H1 (cell line): Measurements from ENCODE around the gene HERC4. TPM values are rescaled to one million over a fixed set of nuclear protein-coding genes. Genes with fewer than 3 reads are reported as not detected.

Source experiments
- CTCF ChIA-PET: fragments of 300-600 bp; sonication (Branson Sonifier 250); formaldehyde crosslinking; loops from one replicate; lab custom pipeline; 2021; ENCODE audit not compliant: partially characterized antibody; lab: Charles Lee
- POLR2A ChIA-PET: fragments of 300-600 bp; sonication (Branson Sonifier 250); formaldehyde crosslinking; loops from one replicate; lab custom pipeline; 2021; ENCODE audit warnings: inconsistent platforms; ENCODE audit not compliant: partially characterized antibody; lab: Charles Lee
- DNase-seq, 2 experiments: peaks; one replicate each; pipeline versions ENCODE4 v3.0.0 to v3.0.0-alpha.2; 2010 to 2022; ENCODE audit warnings: low spot score in 2 of 2, low read depth in 1 of 2, mixed read lengths in 1 of 2
- FAIRE-seq: peaks from 2 replicates; lab custom pipeline; 2011; peaks lifted over from hg19 to GRCh38; lab: Jason Lieb, UNC
- H2AFZ ChIP-seq: 2 replicates; pipeline ENCODE4 v1.8.1; 2012; ENCODE audit warnings: low read length, inconsistent platforms
- H2AK5ac ChIP-seq: 2 replicates; pipeline ENCODE4 v1.6.1; 2013; ENCODE audit warnings: low read depth, low read length
- H2BK120ac ChIP-seq: replicated peaks from 2 replicates; pipeline ENCODE3; 2013; ENCODE audit warnings: low read depth, low read length, inconsistent platforms
- H2BK12ac ChIP-seq: 2 replicates; pipeline ENCODE4 v1.6.1; 2013; ENCODE audit warnings: low read depth, low read length
- H2BK15ac ChIP-seq: 2 replicates; pipeline ENCODE4 v1.6.1; 2013; ENCODE audit warnings: low read length
- H2BK20ac ChIP-seq: 2 replicates; pipeline ENCODE4 v1.6.1; 2013; ENCODE audit warnings: low read length
- H2BK5ac ChIP-seq: 2 replicates; pipeline ENCODE4 v1.6.1; 2013; ENCODE audit warnings: low read depth, low read length
- H3K14ac ChIP-seq: 2 replicates; pipeline ENCODE4 v1.6.1; 2013; ENCODE audit warnings: inconsistent platforms; ENCODE audit not compliant: insufficient read length
- H3K18ac ChIP-seq: 2 replicates; pipeline ENCODE4 v1.6.1; 2013; ENCODE audit warnings: low read length; ENCODE audit errors: extremely low read depth
- H3K23ac ChIP-seq: 2 replicates; pipeline ENCODE4 v1.6.1; 2013; ENCODE audit warnings: inconsistent platforms; ENCODE audit not compliant: insufficient read length
- H3K23me2 ChIP-seq: 2 replicates; pipeline ENCODE4 v1.6.1; 2013; ENCODE audit warnings: low read depth, low read length
- H3K27ac ChIP-seq: 2 replicates; pipeline ENCODE4 v1.6.1; 2011; ENCODE audit warnings: low read depth, low read length, inconsistent platforms
- H3K27me3 ChIP-seq, 4 experiments: replicated peaks in 1 of 4; 1 replicate in 1 of 4; 2 replicates in 3 of 4; pipeline versions ENCODE4 v1.6.1 to v1.8.1; 2011 to 2013; ENCODE audit warnings: low read length in 3 of 4, mild to moderate bottlenecking in 3 of 4, inconsistent platforms in 2 of 4, mixed read lengths in 2 of 4, moderate library complexity in 1 of 4; ENCODE audit not compliant: control insufficient read depth in 3 of 4, insufficient read depth in 3 of 4; ENCODE audit errors: extremely low read depth in 1 of 4
- H3K36me3 ChIP-seq, 4 experiments: 2 replicates each; pipeline versions ENCODE4 v1.6.1 to v1.8.1; 2011 to 2013; ENCODE audit warnings: mild to moderate bottlenecking in 4 of 4, low read length in 3 of 4, moderate library complexity in 2 of 4, control low read depth in 1 of 4, inconsistent platforms in 1 of 4; ENCODE audit not compliant: insufficient read depth in 4 of 4, control insufficient read depth in 2 of 4
- H3K4ac ChIP-seq: replicated peaks from 2 replicates; pipeline ENCODE3; 2013; ENCODE audit warnings: low read length, low read depth, mixed read lengths, inconsistent platforms; ENCODE audit not compliant: insufficient read length
- H3K4me1 ChIP-seq, 4 experiments: replicated peaks in 1 of 4; 1 replicate in 1 of 4; 2 replicates in 3 of 4; pipeline versions ENCODE4 v1.6.1 to v1.8.1; 2011 to 2013; ENCODE audit warnings: low read length in 3 of 4, inconsistent platforms in 2 of 4, mixed read lengths in 1 of 4; ENCODE audit not compliant: insufficient read depth in 4 of 4, control insufficient read depth in 3 of 4
- H3K4me2 ChIP-seq, 2 experiments: 2 replicates each; pipeline versions ENCODE4 v1.6.1 to v1.8.1; 2011 to 2013; ENCODE audit warnings: low read depth in 2 of 2, low read length in 2 of 2, control low read depth in 1 of 2, inconsistent platforms in 1 of 2, mild to moderate bottlenecking in 1 of 2; ENCODE audit not compliant: insufficient read depth in 1 of 2
- H3K4me3 ChIP-seq, 4 experiments: fragments of 200-600, 300-600 bp in 1 of 4; sonication (generic), shearing (Covaris generic), sonication (Bioruptor Twin) in 1 of 4; 2 replicates each; pipeline versions ENCODE4 v1.5.1 to v1.8.1; 2011 to 2016; ENCODE audit warnings: low read length in 4 of 4, low read depth in 3 of 4, control low read depth in 2 of 4, inconsistent platforms in 2 of 4, mild to moderate bottlenecking in 2 of 4, mixed read lengths in 1 of 4, moderate library complexity in 1 of 4; ENCODE audit not compliant: insufficient read depth in 2 of 4; ENCODE audit errors: extremely low read depth in 1 of 4
- H3K56ac ChIP-seq: replicated peaks from 2 replicates; pipeline ENCODE3; 2013; ENCODE audit warnings: low read depth, mild to moderate bottlenecking, mixed read lengths, low read length, inconsistent platforms; ENCODE audit not compliant: insufficient read length
- H3K79me1 ChIP-seq: 2 replicates; pipeline ENCODE4 v1.6.1; 2013; ENCODE audit warnings: low read depth, low read length, control low read depth
- H3K79me2 ChIP-seq, 2 experiments: 2 replicates each; pipeline versions ENCODE4 v1.6.1 to v1.8.1; 2012 to 2013; ENCODE audit warnings: low read length in 2 of 2, mild to moderate bottlenecking in 2 of 2, inconsistent platforms in 1 of 2; ENCODE audit not compliant: insufficient read depth in 2 of 2, control insufficient read depth in 1 of 2
- H3K9ac ChIP-seq, 4 experiments: replicated peaks in 1 of 4; 1 replicate in 1 of 4; 2 replicates in 3 of 4; pipeline versions ENCODE4 v1.6.1 to v1.8.1; 2011 to 2013; ENCODE audit warnings: low read depth in 3 of 4, low read length in 3 of 4, control low read depth in 2 of 4, mild to moderate bottlenecking in 2 of 4, moderate library complexity in 2 of 4, inconsistent platforms in 1 of 4; ENCODE audit errors: extremely low read depth in 1 of 4
- H3K9me3 ChIP-seq, 2 experiments: 2 replicates each; pipeline versions ENCODE4 v1.6.1 to v1.8.1; 2012 to 2013; ENCODE audit warnings: mild to moderate bottlenecking in 2 of 2, moderate library complexity in 2 of 2, control low read depth in 1 of 2, inconsistent platforms in 1 of 2, low read depth in 1 of 2, low read length in 1 of 2, mixed read lengths in 1 of 2; ENCODE audit not compliant: insufficient read depth in 2 of 2
- H4K20me1 ChIP-seq, 2 experiments: replicated peaks in 1 of 2; 2 replicates each; pipeline versions ENCODE3 to v1.8.1; 2011 to 2013; ENCODE audit warnings: inconsistent platforms in 2 of 2, low read length in 2 of 2, mild to moderate bottlenecking in 1 of 2; ENCODE audit not compliant: insufficient read depth in 2 of 2, control insufficient read depth in 1 of 2
- H4K5ac ChIP-seq: 2 replicates; pipeline ENCODE4 v1.6.1; 2013; ENCODE audit warnings: low read length, low read depth, mixed read lengths, inconsistent platforms; ENCODE audit not compliant: insufficient read length
- H4K8ac ChIP-seq: 2 replicates; pipeline ENCODE4 v1.8.0; 2013; ENCODE audit warnings: mild to moderate bottlenecking, moderate library complexity, low read length, inconsistent platforms; ENCODE audit not compliant: insufficient read depth; ENCODE audit errors: extremely low read depth
- H4K91ac ChIP-seq: replicated peaks from 2 replicates; pipeline ENCODE3; 2013; ENCODE audit warnings: low read length, mixed read lengths, inconsistent platforms; ENCODE audit not compliant: insufficient read length
- BACH1 ChIP-seq: IDR thresholded peaks from 2 replicates; pipeline ENCODE4 v1.6.1; 2012; ENCODE audit warnings: low read length, improper control_type of control experiment
- BRCA1 ChIP-seq: IDR thresholded peaks from 2 replicates; pipeline ENCODE4 v1.6.1; 2012; ENCODE audit warnings: low read depth, low read length, improper control_type of control experiment
- FOSL1 ChIP-seq: IDR thresholded peaks from 2 replicates; pipeline ENCODE4 v1.6.1; 2011; ENCODE audit warnings: mild to moderate bottlenecking, low read depth, low read length, moderate library complexity; ENCODE audit not compliant: insufficient read depth
- JUND ChIP-seq: IDR thresholded peaks from 2 replicates; pipeline ENCODE4 v1.6.1; 2011; ENCODE audit warnings: mild to moderate bottlenecking, improper control_type of control experiment, low read length
- KDM4A ChIP-seq: IDR thresholded peaks from one replicate; pipeline ENCODE4 v1.7.1; 2012; ENCODE audit warnings: low read depth, mild to moderate bottlenecking, moderate library complexity, low read length, inconsistent platforms; ENCODE audit not compliant: severe bottlenecking
- KDM5A ChIP-seq: fragments of 200-600 bp; IDR thresholded peaks from 2 replicates; pipeline ENCODE4 v1.7.1; 2012; ENCODE audit warnings: mild to moderate bottlenecking, low read length, inconsistent platforms, mixed read lengths
- MAFK ChIP-seq: IDR thresholded peaks from 2 replicates; pipeline ENCODE4 v1.6.1; 2012; ENCODE audit warnings: low read depth, mild to moderate bottlenecking, improper control_type of control experiment, low read length
- PHF8 ChIP-seq: fragments of 200-600 bp; sonication (generic); conservative IDR thresholded peaks from 2 replicates; pipeline ENCODE4 v1.7.1; 2012; ENCODE audit warnings: low read depth, mild to moderate bottlenecking, inconsistent platforms, low read length, moderate library complexity
- POLR2A ChIP-seq, 2 experiments: IDR thresholded peaks; 1 replicate in 1 of 2; 2 replicates in 1 of 2; pipeline ENCODE4 v1.6.1; 2011; ENCODE audit warnings: low read depth in 2 of 2, low read length in 2 of 2, mild to moderate bottlenecking in 2 of 2; ENCODE audit errors: control extremely low read depth in 1 of 2
- RAD21 ChIP-seq, 2 experiments: IDR thresholded peaks in 1 of 2; conservative IDR thresholded peaks in 1 of 2; 2 replicates each; pipeline ENCODE4 v1.6.1; 2011; ENCODE audit warnings: low read depth in 2 of 2, low read length in 2 of 2, improper control_type of control experiment in 1 of 2, inconsistent platforms in 1 of 2, mild to moderate bottlenecking in 1 of 2, moderate library complexity in 1 of 2
- RBBP5 ChIP-seq: IDR thresholded peaks from 2 replicates; pipeline ENCODE4 v1.7.1; 2012; ENCODE audit warnings: low read depth, mild to moderate bottlenecking, inconsistent platforms, low read length, moderate library complexity, borderline replicate concordance
- SAP30 ChIP-seq: fragments of 300-600 bp; sonication (generic); IDR thresholded peaks from 2 replicates; pipeline ENCODE4 v1.7.1; 2012; ENCODE audit warnings: low read length, moderate library complexity, mild to moderate bottlenecking, inconsistent platforms; ENCODE audit not compliant: insufficient read depth, insufficient replicate concordance
- SIN3A ChIP-seq, 2 experiments: IDR thresholded peaks in 1 of 2; conservative IDR thresholded peaks in 1 of 2; 2 replicates each; pipeline ENCODE4 v1.6.1; 2011 to 2012; ENCODE audit warnings: low read length in 2 of 2, improper control_type of control experiment in 1 of 2, low read depth in 1 of 2, mild to moderate bottlenecking in 1 of 2
- SP4 ChIP-seq: IDR thresholded peaks from 2 replicates; pipeline ENCODE4 v1.6.1; 2012; ENCODE audit warnings: low read length, inconsistent platforms
- ZNF274 ChIP-seq: IDR thresholded peaks from 2 replicates; pipeline ENCODE4 v1.7.0; 2012; ENCODE audit warnings: low read length, borderline replicate concordance; ENCODE audit errors: extremely low read depth
- WGBS, 2 experiments: shearing (Covaris generic) in 1 of 2; methylation state at CpG; one replicate each; pipeline versions ENCODE4 v1.1.6 to v1.1.7; 2013 to 2015; ENCODE audit warnings: low lambda C conversion rate in 2 of 2, mixed read lengths in 2 of 2, inconsistent platforms in 1 of 2, low coverage in 1 of 2, missing lambda C conversion rate in 1 of 2; ENCODE audit not compliant: insufficient replicate concordance in 2 of 2, insufficient coverage in 1 of 2, insufficient read length in 1 of 2; ENCODE audit errors: extremely low coverage in 1 of 2, missing lambda C conversion rate in 1 of 2; 5-methylcytosine and 5-hydroxymethylcytosine counted together
- polyA plus RNA-seq, 7 experiments: library from polyadenylated mRNA; depleted of rRNA in 3 of 7; stranded (reverse) in 5 of 7; unstranded in 2 of 7; fragments of >200 nt in 5 of 7; fragments of 200-250 nt in 2 of 7; gene quantifications; 1 replicate in 5 of 7; 2 replicates in 1 of 7; 4 replicates in 1 of 7; pipeline versions ENCODE4 v1.2.1 to v1.2.3, GENCODE V29; 2011 to 2013; ENCODE audit warnings: missing spikeins in 2 of 7, mixed read lengths in 2 of 7
- total RNA-seq: library from RNA; stranded (reverse); fragmentation: NEBNext Ultra II Directional; extraction: Animal tissue kit (Norgen Biotek cat#: 25700); gene quantifications from 2 replicates; pipeline ENCODE4 v1.2.1, GENCODE V29; 2021

The HERC4 gene
- total and polyA plus RNA-seq, 2 of the 8 experiments (the other 6 are each of a cell fraction or from before 2014, with no cell fraction given) = 7.5 to 44.0 TPM

DNA sequence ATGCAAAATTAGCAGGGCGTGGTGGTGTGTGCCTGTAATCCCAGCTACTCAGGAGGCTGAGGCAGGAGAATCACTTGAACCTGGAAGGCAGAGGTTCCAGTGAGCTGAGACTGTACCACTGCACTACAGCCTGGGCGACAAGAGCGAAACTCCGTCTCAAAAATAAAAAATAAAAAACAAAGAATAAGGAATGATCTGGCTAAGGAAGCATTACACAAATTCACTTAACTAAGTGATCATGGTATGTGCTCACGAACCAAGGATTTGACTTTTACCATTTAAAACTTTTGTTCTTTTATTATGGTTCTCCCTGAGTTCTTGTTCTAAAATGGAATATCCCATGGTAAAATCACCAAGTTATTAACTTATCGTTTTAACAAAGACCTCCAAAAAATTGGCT is 119.5 kb downstream of the HERC4 start:
- POLR2A ChIA-PET = no interaction called here
- Histone ChIP-seq H3K9ac (no peak overlapping the region), H2AK5ac (no peak overlapping the region), H2BK5ac (no peak overlapping the region), H3K79me2 (no peaks in the 10 kb centered on the region), H3K27me3 (no peaks in the 10 kb centered on the region), H3K4ac (no peak overlapping the region)
- WGBS, 2 experiments = 96% methylated on average over 6 of the region's 6 CpGs; no CpG with 5 or more reads in 1 of the 2 experiments
- no peak for TF ChIP-seq SP4
- TF ChIP-seq MAFK = no peak
- TF ChIP-seq PHF8 = no peak
- no peak for TF ChIP-seq SIN3A (conservative IDR thresholded peaks at IDR 0.05 in 1 of 2, IDR thresholded peaks at IDR 0.05 in 1 of 2; ENCODE audit: low read depth in 1 of 2, low read length in 2 of 2)
- TF ChIP-seq POLR2A (IDR thresholded peaks at IDR 0.05; ENCODE audit: control extremely low read depth in 1 of 2, low read depth in 2 of 2, low read length in 2 of 2) = no peak
- no peak for TF ChIP-seq RAD21 (IDR thresholded peaks at IDR 0.05 in 1 of 2, conservative IDR thresholded peaks at IDR 0.05 in 1 of 2; ENCODE audit: low read depth in 2 of 2, low read length in 2 of 2)
- no peak for TF ChIP-seq KDM5A
- TF ChIP-seq BRCA1 = no peak
- TF ChIP-seq JUND = no peak; the same call in 1 of the 2 replicates
- TF ChIP-seq ZNF274 = no peak
- no peak for TF ChIP-seq FOSL1
- no peak for TF ChIP-seq RBBP5
- no peak for TF ChIP-seq SAP30
- TF ChIP-seq BACH1 = no peak
- no peak for TF ChIP-seq KDM4A
- TF ChIP-seq, all 59 proteins: peak for 0
- no peak overlapping the region for H4K8ac ChIP-seq
- H3K4me3 ChIP-seq = no peak overlapping the region
- no peaks in the 10 kb centered on the region for H4K20me1 ChIP-seq
- H2BK20ac ChIP-seq = no peak overlapping the region
- no peak overlapping the region for H2BK15ac ChIP-seq
- H4K91ac ChIP-seq = no peak overlapping the region
- no peak overlapping the region for H3K14ac ChIP-seq
- DNase-seq = no peak
- H2BK12ac ChIP-seq = no peak overlapping the region
- H2BK120ac ChIP-seq = no peak overlapping the region
- no peak overlapping the region for H3K27ac ChIP-seq
- no peak overlapping the region for H3K56ac ChIP-seq
- H3K4me1 ChIP-seq = no peaks in the 10 kb centered on the region
- H3K4me2 ChIP-seq = no peak overlapping the region
- H3K9me3 ChIP-seq = no peaks in the 10 kb centered on the region
- CTCF ChIA-PET = interaction anchor here (1.7 kb wide), 1 partner anchor 100 kb away, joined by 4 read pairs; no protein-coding TSS in a partner anchor
- H4K5ac ChIP-seq = no peak overlapping the region
- FAIRE-seq = no peak
- H3K23ac ChIP-seq = no peak overlapping the region
- no peak overlapping the region for H2AFZ ChIP-seq
- no peak overlapping the region for H3K18ac ChIP-seq
- H3K23me2 ChIP-seq = peaks cover 3% of the 10 kb centered on the region; the same call in 1 of the 2 replicates
- H3K79me1 ChIP-seq = no peaks in the 10 kb centered on the region
- H3K36me3 ChIP-seq = peaks cover 0 to 11% (median 2%) of the 10 kb centered on the region in 4 experiments; a peak in 3 of 8 replicates
